Gastrocnemius medialis (tissue), 4 donors: Measurements from ENCODE around the gene BTNL2.

Experiments
- POLR2A ChIP-seq, 2 donors: fragments of 450-650 bp; IDR thresholded peaks; one replicate each; pipeline ENCODE4 v1.6.1; 2017; ENCODE audit warnings: antibody characterized with exemption in 2 of 2, mild to moderate bottlenecking in 2 of 2, moderate library complexity in 2 of 2
- TF ChIP-seq, protein P1 (sequence below), 5 experiments: fragments of 450-650 bp in 3 of 5; fragments of 200-600 bp in 2 of 5; sonication (generic) in 2 of 5; IDR thresholded peaks in 4 of 5; conservative IDR thresholded peaks in 1 of 5; 1 replicate in 4 of 5; 2 replicates in 1 of 5; pipeline ENCODE4 v1.5.1; 2016 to 2019; ENCODE audit warnings: antibody characterized with exemption in 5 of 5, mild to moderate bottlenecking in 3 of 5, moderate library complexity in 3 of 5

DNA sequence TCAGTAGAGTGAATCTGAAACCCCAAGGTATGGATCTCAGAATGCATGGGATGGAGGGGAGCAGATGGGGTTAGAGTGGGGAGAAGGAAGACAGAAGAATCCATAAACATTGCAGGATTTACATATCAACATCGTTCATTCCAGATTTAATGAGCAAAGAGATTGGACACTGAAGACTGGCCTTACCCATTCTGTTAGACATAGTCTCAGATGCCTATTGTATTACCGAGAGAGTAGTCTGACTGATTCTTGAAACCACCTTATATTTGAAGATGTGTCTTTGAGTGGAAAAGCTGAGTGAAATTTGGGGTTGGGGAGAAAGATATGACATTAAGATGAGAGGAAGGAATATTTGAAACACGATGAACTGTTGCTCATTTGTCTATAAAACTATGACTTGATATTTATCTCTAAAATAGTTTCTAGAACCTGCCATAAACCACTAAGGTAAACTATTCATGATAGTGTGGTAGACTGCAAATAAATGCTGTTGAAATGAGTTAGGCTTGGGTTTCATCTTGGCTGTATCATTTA is 38.4 kb upstream of the BTNL2 start:
- TF ChIP-seq, protein P1, sequence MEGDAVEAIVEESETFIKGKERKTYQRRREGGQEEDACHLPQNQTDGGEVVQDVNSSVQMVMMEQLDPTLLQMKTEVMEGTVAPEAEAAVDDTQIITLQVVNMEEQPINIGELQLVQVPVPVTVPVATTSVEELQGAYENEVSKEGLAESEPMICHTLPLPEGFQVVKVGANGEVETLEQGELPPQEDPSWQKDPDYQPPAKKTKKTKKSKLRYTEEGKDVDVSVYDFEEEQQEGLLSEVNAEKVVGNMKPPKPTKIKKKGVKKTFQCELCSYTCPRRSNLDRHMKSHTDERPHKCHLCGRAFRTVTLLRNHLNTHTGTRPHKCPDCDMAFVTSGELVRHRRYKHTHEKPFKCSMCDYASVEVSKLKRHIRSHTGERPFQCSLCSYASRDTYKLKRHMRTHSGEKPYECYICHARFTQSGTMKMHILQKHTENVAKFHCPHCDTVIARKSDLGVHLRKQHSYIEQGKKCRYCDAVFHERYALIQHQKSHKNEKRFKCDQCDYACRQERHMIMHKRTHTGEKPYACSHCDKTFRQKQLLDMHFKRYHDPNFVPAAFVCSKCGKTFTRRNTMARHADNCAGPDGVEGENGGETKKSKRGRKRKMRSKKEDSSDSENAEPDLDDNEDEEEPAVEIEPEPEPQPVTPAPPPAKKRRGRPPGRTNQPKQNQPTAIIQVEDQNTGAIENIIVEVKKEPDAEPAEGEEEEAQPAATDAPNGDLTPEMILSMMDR (IDR thresholded peaks at IDR 0.05 in 4 of 5, conservative IDR thresholded peaks at IDR 0.05 in 1 of 5), result no peak
- no peak for TF ChIP-seq POLR2A (IDR thresholded peaks at IDR 0.05)
